ENCODE data around the gene PPP2R2B.

PPP2R2B gene

GRCh38 chr5:146902471-146902870 lies 23.9 kb upstream of the PPP2R2B start:
- no peak overlapping the region for H3K9ac ChIP-seq
- no peak overlapping the region for H3K4me2 ChIP-seq
- no peaks in the 10 kb centered on the region for H3K79me2 ChIP-seq (ENCODE audit: insufficient read depth, low read depth)
- H4K20me1 ChIP-seq (ENCODE audit: insufficient read depth) = no peaks in the 10 kb centered on the region
- H3K4me1 ChIP-seq (ENCODE audit: low read depth, poor library complexity, severe bottlenecking) = no peaks in the 10 kb centered on the region
- H3K36me3 ChIP-seq (ENCODE audit: insufficient read depth) = no peaks in the 10 kb centered on the region
- no peaks in the 10 kb centered on the region for H3K27me3 ChIP-seq (ENCODE audit: insufficient read depth, low read depth)
- H2AFZ ChIP-seq (ENCODE audit: low read depth) = no peak overlapping the region
- H3K27ac ChIP-seq = no peak overlapping the region
- no peak overlapping the region for H3K4me3 ChIP-seq (IDR thresholded peaks at IDR 0.05; ENCODE audit: insufficient read depth, low read depth, low read length)
- TF ChIP-seq CTCF (conservative IDR thresholded peaks at IDR 0.05; ENCODE audit: low read depth, low read length) = no peak

GRCh38 chr5:146897061-146897460 lies 18.5 kb upstream of the PPP2R2B start:
- Histone ChIP-seq H3K27me3 (ENCODE audit: insufficient read depth, low read depth) (no peaks in the 10 kb centered on the region), H3K27ac (no peak overlapping the region), H2AFZ (ENCODE audit: low read depth) (no peak overlapping the region), H3K79me2 (ENCODE audit: insufficient read depth, low read depth) (no peaks in the 10 kb centered on the region), H4K20me1 (ENCODE audit: insufficient read depth) (no peaks in the 10 kb centered on the region), H3K4me1 (ENCODE audit: low read depth, poor library complexity, severe bottlenecking) (no peaks in the 10 kb centered on the region), H3K4me3 (IDR thresholded peaks at IDR 0.05; ENCODE audit: insufficient read depth, low read depth, low read length) (no peak overlapping the region), H3K9ac (no peak overlapping the region), H3K36me3 (ENCODE audit: insufficient read depth) (no peaks in the 10 kb centered on the region), H3K4me2 (no peak overlapping the region)
- TF ChIP-seq CTCF (conservative IDR thresholded peaks at IDR 0.05; ENCODE audit: low read depth, low read length) = no peak

GRCh38 chr5:146894753-146895521 lies 16.4 kb upstream of the PPP2R2B start:
- Histone ChIP-seq H3K9ac (no peak overlapping the region), H3K4me3 (IDR thresholded peaks at IDR 0.05; ENCODE audit: insufficient read depth, low read depth, low read length) (no peak overlapping the region), H3K27ac (no peak overlapping the region), H3K27me3 (ENCODE audit: insufficient read depth, low read depth) (no peaks in the 10 kb centered on the region), H3K79me2 (ENCODE audit: insufficient read depth, low read depth) (no peaks in the 10 kb centered on the region), H3K4me2 (no peak overlapping the region), H2AFZ (ENCODE audit: low read depth) (no peak overlapping the region), H3K4me1 (ENCODE audit: low read depth, poor library complexity, severe bottlenecking) (peaks cover 9% of the 10 kb centered on the region), H3K36me3 (ENCODE audit: insufficient read depth) (no peaks in the 10 kb centered on the region), H4K20me1 (ENCODE audit: insufficient read depth) (no peaks in the 10 kb centered on the region)
- TF ChIP-seq CTCF (conservative IDR thresholded peaks at IDR 0.05; ENCODE audit: low read depth, low read length) = no peak

- H3K9ac ChIP-seq = no peak overlapping the region
- no peaks in the 10 kb centered on the region for H3K36me3 ChIP-seq (ENCODE audit: insufficient read depth)
- peaks cover 9% of the 10 kb centered on the region for H3K4me1 ChIP-seq (ENCODE audit: low read depth, poor library complexity, severe bottlenecking)
- TF ChIP-seq CTCF (conservative IDR thresholded peaks at IDR 0.05; ENCODE audit: low read depth, low read length) = no peak
- H3K27ac ChIP-seq = no peak overlapping the region
- no peaks in the 10 kb centered on the region for H3K79me2 ChIP-seq (ENCODE audit: insufficient read depth, low read depth)
- no peak overlapping the region for H2AFZ ChIP-seq (ENCODE audit: low read depth)
- no peaks in the 10 kb centered on the region for H3K27me3 ChIP-seq (ENCODE audit: insufficient read depth, low read depth)
- H3K4me2 ChIP-seq = no peak overlapping the region
- H4K20me1 ChIP-seq (ENCODE audit: insufficient read depth) = no peaks in the 10 kb centered on the region
- no peak overlapping the region for H3K4me3 ChIP-seq (IDR thresholded peaks at IDR 0.05; ENCODE audit: insufficient read depth, low read depth, low read length)
Measured at GRCh38 chr5:146893991-146894390, 15.4 kb upstream of the PPP2R2B start.
